ENCODE data around the gene OVAAL. TPM values are rescaled to one million over a fixed set of nuclear protein-coding genes. Genes with fewer than 3 reads are reported as not detected.
A peak's percentile ranks its signal among the peaks of the same experiment; 100 is the strongest.

Gene OVAAL
- total and polyA plus RNA-seq, 9 of the 15 experiments (the other 6 are each of a cell fraction or from before 2014, with no cell fraction given) = 0.04 to 0.18 (median 0.08) TPM; not detected in 4

DNA sequence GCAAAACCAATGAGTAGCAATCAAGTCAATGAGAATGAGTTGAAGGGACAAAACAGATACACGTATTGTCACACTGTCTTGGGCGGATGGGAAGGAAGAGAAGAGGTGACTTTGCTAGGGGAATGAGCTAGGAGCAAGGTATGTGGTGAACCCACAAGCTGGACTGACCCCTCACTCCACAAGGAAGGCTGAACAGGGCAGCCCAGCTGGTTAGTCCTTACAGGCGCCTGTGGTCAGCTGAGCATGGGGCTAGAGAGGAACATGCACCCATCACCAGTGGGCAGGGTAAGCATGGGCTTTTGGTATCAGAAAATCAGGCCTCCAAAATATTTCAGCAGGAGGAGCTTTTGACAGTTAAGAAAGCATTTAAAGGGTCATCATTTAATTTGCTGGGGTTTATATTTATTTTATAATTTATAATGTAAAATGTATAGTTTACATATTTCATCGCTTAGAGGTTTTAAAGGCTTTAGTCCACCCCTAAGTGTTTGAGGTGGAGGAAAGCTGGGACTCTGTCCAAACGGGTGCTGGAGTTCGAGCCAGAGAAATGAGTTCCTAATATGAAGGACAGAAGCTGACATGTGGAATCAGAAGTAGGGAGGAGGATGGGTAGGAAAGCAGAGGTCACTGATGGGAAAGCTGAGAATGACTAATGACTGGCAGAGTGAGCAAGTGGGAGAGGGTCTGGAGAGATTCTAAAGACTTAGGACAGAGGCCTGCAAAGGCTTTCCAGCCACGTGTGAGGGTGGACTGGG lies 34.4 kb upstream of the OVAAL start:
- Histone ChIP-seq H2AFZ (ENCODE audit: low read depth, low read length) (peak overlapping the region; percentile 27), H3K4me1 (replicated peaks in 1 of 2; ENCODE audit: control insufficient read depth in 2 of 2, insufficient read depth in 2 of 2, low read length in 2 of 2) (peaks cover 9 to 28% of the 10 kb centered on the region in 2 experiments; a peak in 3 of 5 replicates), H4K20me1 (replicated peaks; ENCODE audit: control insufficient read depth, insufficient read depth, low read length) (no peaks in the 10 kb centered on the region), H3K9me3 (replicated peaks; ENCODE audit: control insufficient read depth, insufficient read depth, low read depth, low read length) (no peaks in the 10 kb centered on the region), H3K9ac (ENCODE audit: insufficient read depth in 1 of 2, low read depth in 2 of 2, low read length in 2 of 2) (no peak overlapping the region), H3K27ac (ENCODE audit: extremely low read depth, low read depth, low read length) (no peak overlapping the region), H3K4me2 (ENCODE audit: insufficient read depth, low read length) (no peak overlapping the region), H3K27me3 (ENCODE audit: control insufficient read depth in 2 of 2, insufficient read depth in 2 of 2, low read length in 2 of 2) (no peaks in the 10 kb centered on the region), H3K36me3 (ENCODE audit: control insufficient read depth, insufficient read depth, low read length) (no peaks in the 10 kb centered on the region), H3K79me2 (ENCODE audit: control insufficient read depth, insufficient read depth, low read length) (no peaks in the 10 kb centered on the region), H3K4me3 (no peak overlapping the region), H3K9me1 (ENCODE audit: control insufficient read depth, insufficient read depth, low read length) (no peaks in the 10 kb centered on the region)
- 54% methylated on average over 7 of the region's 7 CpGs for WGBS (ENCODE audit: insufficient coverage, low coverage, missing lambda C conversion rate)
- intact Hi-C loops (cut with micrococcal nuclease) = no loop called here
- TF ChIP-seq ZBTB7A (IDR thresholded peaks at IDR 0.05; ENCODE audit: borderline replicate concordance, control insufficient read depth, low read depth, low read length) = no peak
- TF ChIP-seq, protein P1, sequence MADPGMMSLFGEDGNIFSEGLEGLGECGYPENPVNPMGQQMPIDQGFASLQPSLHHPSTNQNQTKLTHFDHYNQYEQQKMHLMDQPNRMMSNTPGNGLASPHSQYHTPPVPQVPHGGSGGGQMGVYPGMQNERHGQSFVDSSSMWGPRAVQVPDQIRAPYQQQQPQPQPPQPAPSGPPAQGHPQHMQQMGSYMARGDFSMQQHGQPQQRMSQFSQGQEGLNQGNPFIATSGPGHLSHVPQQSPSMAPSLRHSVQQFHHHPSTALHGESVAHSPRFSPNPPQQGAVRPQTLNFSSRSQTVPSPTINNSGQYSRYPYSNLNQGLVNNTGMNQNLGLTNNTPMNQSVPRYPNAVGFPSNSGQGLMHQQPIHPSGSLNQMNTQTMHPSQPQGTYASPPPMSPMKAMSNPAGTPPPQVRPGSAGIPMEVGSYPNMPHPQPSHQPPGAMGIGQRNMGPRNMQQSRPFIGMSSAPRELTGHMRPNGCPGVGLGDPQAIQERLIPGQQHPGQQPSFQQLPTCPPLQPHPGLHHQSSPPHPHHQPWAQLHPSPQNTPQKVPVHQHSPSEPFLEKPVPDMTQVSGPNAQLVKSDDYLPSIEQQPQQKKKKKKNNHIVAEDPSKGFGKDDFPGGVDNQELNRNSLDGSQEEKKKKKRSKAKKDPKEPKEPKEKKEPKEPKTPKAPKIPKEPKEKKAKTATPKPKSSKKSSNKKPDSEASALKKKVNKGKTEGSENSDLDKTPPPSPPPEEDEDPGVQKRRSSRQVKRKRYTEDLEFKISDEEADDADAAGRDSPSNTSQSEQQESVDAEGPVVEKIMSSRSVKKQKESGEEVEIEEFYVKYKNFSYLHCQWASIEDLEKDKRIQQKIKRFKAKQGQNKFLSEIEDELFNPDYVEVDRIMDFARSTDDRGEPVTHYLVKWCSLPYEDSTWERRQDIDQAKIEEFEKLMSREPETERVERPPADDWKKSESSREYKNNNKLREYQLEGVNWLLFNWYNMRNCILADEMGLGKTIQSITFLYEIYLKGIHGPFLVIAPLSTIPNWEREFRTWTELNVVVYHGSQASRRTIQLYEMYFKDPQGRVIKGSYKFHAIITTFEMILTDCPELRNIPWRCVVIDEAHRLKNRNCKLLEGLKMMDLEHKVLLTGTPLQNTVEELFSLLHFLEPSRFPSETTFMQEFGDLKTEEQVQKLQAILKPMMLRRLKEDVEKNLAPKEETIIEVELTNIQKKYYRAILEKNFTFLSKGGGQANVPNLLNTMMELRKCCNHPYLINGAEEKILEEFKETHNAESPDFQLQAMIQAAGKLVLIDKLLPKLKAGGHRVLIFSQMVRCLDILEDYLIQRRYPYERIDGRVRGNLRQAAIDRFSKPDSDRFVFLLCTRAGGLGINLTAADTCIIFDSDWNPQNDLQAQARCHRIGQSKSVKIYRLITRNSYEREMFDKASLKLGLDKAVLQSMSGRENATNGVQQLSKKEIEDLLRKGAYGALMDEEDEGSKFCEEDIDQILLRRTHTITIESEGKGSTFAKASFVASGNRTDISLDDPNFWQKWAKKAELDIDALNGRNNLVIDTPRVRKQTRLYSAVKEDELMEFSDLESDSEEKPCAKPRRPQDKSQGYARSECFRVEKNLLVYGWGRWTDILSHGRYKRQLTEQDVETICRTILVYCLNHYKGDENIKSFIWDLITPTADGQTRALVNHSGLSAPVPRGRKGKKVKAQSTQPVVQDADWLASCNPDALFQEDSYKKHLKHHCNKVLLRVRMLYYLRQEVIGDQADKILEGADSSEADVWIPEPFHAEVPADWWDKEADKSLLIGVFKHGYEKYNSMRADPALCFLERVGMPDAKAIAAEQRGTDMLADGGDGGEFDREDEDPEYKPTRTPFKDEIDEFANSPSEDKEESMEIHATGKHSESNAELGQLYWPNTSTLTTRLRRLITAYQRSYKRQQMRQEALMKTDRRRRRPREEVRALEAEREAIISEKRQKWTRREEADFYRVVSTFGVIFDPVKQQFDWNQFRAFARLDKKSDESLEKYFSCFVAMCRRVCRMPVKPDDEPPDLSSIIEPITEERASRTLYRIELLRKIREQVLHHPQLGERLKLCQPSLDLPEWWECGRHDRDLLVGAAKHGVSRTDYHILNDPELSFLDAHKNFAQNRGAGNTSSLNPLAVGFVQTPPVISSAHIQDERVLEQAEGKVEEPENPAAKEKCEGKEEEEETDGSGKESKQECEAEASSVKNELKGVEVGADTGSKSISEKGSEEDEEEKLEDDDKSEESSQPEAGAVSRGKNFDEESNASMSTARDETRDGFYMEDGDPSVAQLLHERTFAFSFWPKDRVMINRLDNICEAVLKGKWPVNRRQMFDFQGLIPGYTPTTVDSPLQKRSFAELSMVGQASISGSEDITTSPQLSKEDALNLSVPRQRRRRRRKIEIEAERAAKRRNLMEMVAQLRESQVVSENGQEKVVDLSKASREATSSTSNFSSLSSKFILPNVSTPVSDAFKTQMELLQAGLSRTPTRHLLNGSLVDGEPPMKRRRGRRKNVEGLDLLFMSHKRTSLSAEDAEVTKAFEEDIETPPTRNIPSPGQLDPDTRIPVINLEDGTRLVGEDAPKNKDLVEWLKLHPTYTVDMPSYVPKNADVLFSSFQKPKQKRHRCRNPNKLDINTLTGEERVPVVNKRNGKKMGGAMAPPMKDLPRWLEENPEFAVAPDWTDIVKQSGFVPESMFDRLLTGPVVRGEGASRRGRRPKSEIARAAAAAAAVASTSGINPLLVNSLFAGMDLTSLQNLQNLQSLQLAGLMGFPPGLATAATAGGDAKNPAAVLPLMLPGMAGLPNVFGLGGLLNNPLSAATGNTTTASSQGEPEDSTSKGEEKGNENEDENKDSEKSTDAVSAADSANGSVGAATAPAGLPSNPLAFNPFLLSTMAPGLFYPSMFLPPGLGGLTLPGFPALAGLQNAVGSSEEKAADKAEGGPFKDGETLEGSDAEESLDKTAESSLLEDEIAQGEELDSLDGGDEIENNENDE (IDR thresholded peaks at IDR 0.05; ENCODE audit: low read depth, low read length) = no peak
- TF ChIP-seq MAFF (IDR thresholded peaks at IDR 0.05; ENCODE audit: low read length) = no peak
- FAIRE-seq (no peak), DNase-seq (ENCODE audit: extremely low read depth in 1 of 4, low spot score in 3 of 4) (no peak), ATAC-seq (no peak)
- ChIA-PET POLR2A (interaction anchor here (0.6 to 1.5 kb wide), 2 partner anchors 9 to 11 kb away, joined by 4 read pairs; no protein-coding TSS in a partner anchor), CTCF (ENCODE audit: low intra/inter-chr PET ratio) (no interaction called here)
- in situ Hi-C loops (cut with MboI) = no loop called here
- BruUV-seq (replicated peaks) = no TSS peak
